Smooth muscle cell (in vitro differentiated cells): ENCODE data around the gene ATRIP. TPM values are rescaled to one million over a fixed set of nuclear protein-coding genes. Genes with fewer than 3 reads are reported as not detected.

ENCODE experiments used
- DNase-seq: peaks from one replicate; lab custom pipeline; 2025; ENCODE audit not compliant: unreplicated experiment; lab: John Stamatoyannopoulos, UW
- H2AFZ ChIP-seq: fragments of 200-600 bp; sonication (generic); 2 replicates; pipeline ENCODE4 v1.6.0; 2016; ENCODE audit warnings: antibody characterized with exemption, low read depth, mild to moderate bottlenecking
- H3F3A ChIP-seq: fragments of 200-600 bp; sonication (generic); 2 replicates; pipeline ENCODE4 v1.6.0; 2017; ENCODE audit warnings: antibody characterized with exemption, low read depth
- H3K27ac ChIP-seq: fragments of 200-600 bp; sonication (generic); 2 replicates; pipeline ENCODE4 v1.5.1; 2016; ENCODE audit warnings: low read depth, mild to moderate bottlenecking
- H3K27me3 ChIP-seq: fragments of 200-600 bp; sonication (generic); 2 replicates; pipeline ENCODE4 v1.6.1; 2016; ENCODE audit warnings: low read depth, mild to moderate bottlenecking
- H3K36me3 ChIP-seq: fragments of 200-600 bp; sonication (generic); 2 replicates; pipeline ENCODE4 v1.5.1; 2016; ENCODE audit warnings: low read depth
- H3K4me1 ChIP-seq: fragments of 200-600 bp; sonication (generic); 2 replicates; pipeline ENCODE4 v1.5.1; 2016; ENCODE audit warnings: low read depth
- H3K4me2 ChIP-seq: fragments of 200-600 bp; sonication (generic); 2 replicates; pipeline ENCODE4 v1.6.0; 2016; ENCODE audit warnings: mild to moderate bottlenecking
- H3K4me3 ChIP-seq: fragments of 200-600 bp; sonication (generic); 2 replicates; pipeline ENCODE4 v1.5.1; 2016; ENCODE audit warnings: mild to moderate bottlenecking
- H3K79me2 ChIP-seq: fragments of 200-600 bp; sonication (generic); 2 replicates; pipeline ENCODE4 v1.6.0; 2016; ENCODE audit warnings: low read depth, mild to moderate bottlenecking
- H3K9ac ChIP-seq: fragments of 200-600 bp; sonication (generic); 2 replicates; pipeline ENCODE4 v1.6.0; 2016; ENCODE audit warnings: low read depth
- H3K9me3 ChIP-seq: fragments of 200-600 bp; sonication (generic); replicated peaks from 2 replicates; pipeline ENCODE4 v1.5.1; 2016; ENCODE audit warnings: low read depth
- H4K20me1 ChIP-seq: fragments of 200-600 bp; sonication (generic); 2 replicates; pipeline ENCODE4 v1.6.0; 2016; ENCODE audit warnings: low read depth
- CTCF ChIP-seq: fragments of 200-600 bp; sonication (generic); IDR thresholded peaks from 2 replicates; pipeline ENCODE4 v1.5.1; 2017; ENCODE audit warnings: borderline replicate concordance, mild to moderate bottlenecking, antibody characterized with exemption; ENCODE audit not compliant: insufficient read depth, poor library complexity, severe bottlenecking
- WGBS: methylation state at CpG from one replicate; pipeline ENCODE4 v1.1.7; 2016; ENCODE audit warnings: low lambda C conversion rate; 5-methylcytosine and 5-hydroxymethylcytosine counted together
- polyA plus RNA-seq: library from polyadenylated mRNA; unstranded; fragments of >200 nt; fragmentation: Nextera tagmentation; extraction: Ambion mirVana; gene quantifications from 2 replicates; pipeline ENCODE4 v1.2.1, GENCODE V29; 2016
- total RNA-seq: library from RNA; depleted of rRNA; stranded (reverse); fragments of >200 nt; gene quantifications from 2 replicates; pipeline ENCODE4 v1.2.3, GENCODE V29; 2014

ATRIP gene
- total and polyA plus RNA-seq, 2 experiments from 2014 or later: 4.0 to 7.3 TPM

GRCh38 chr3:48466386-48467109 is 20.0 kb downstream of the ATRIP start:
- no peaks in the 10 kb centered on the region for H3K9me3 ChIP-seq
- peak overlapping the region; percentile 92 for H3K9ac ChIP-seq
- H3K4me2 ChIP-seq: peak overlapping the region; percentile 68
- 94% methylated on average over 19 of the region's 19 CpGs for WGBS
- TF ChIP-seq CTCF: no peak
- peaks cover 10% of the 10 kb centered on the region for H3F3A ChIP-seq
- no peak overlapping the region for H3K4me3 ChIP-seq
- H3K36me3 ChIP-seq: no peaks in the 10 kb centered on the region
- no peaks in the 10 kb centered on the region for H4K20me1 ChIP-seq
- peaks cover 10% of the 10 kb centered on the region for H3K4me1 ChIP-seq
- peaks cover 25% of the 10 kb centered on the region for H3K79me2 ChIP-seq
- H3K27ac ChIP-seq: peak overlapping the region; percentile 98
- no peak overlapping the region for H2AFZ ChIP-seq
- no peak for DNase-seq
- no peaks in the 10 kb centered on the region for H3K27me3 ChIP-seq

GRCh38 chr3:48467110-48467454 is 20.5 kb downstream of the ATRIP start:
- Histone ChIP-seq H3K4me2 (no peak overlapping the region), H3K36me3 (no peaks in the 10 kb centered on the region), H3K79me2 (peaks cover 30% of the 10 kb centered on the region), H3K4me1 (peaks cover 16% of the 10 kb centered on the region), H3F3A (peaks cover 10% of the 10 kb centered on the region), H3K9ac (no peak overlapping the region), H3K9me3 (no peaks in the 10 kb centered on the region), H3K27me3 (no peaks in the 10 kb centered on the region), H3K27ac (peak overlapping the region; percentile 98), H3K4me3 (no peak overlapping the region), H2AFZ (no peak overlapping the region), H4K20me1 (no peaks in the 10 kb centered on the region)
- 96% methylated on average over 9 of the region's 9 CpGs for WGBS
- DNase-seq: no peak
- TF ChIP-seq CTCF: no peak

GRCh38 chr3:48467473-48468267 is 21.1 kb downstream of the ATRIP start:
- DNase-seq: no peak
- no peaks in the 10 kb centered on the region for H3K36me3 ChIP-seq
- H3K79me2 ChIP-seq: peaks cover 36% of the 10 kb centered on the region
- peaks cover 10% of the 10 kb centered on the region for H3F3A ChIP-seq
- H3K4me3 ChIP-seq: no peak overlapping the region
- no peak for TF ChIP-seq CTCF
- H3K4me2 ChIP-seq: no peak overlapping the region
- H3K9ac ChIP-seq: no peak overlapping the region
- no peaks in the 10 kb centered on the region for H4K20me1 ChIP-seq
- no peaks in the 10 kb centered on the region for H3K9me3 ChIP-seq
- H2AFZ ChIP-seq: no peak overlapping the region
- WGBS: 95% methylated on average over 7 of the region's 7 CpGs
- H3K27me3 ChIP-seq: no peaks in the 10 kb centered on the region
- H3K4me1 ChIP-seq: peaks cover 20% of the 10 kb centered on the region
- H3K27ac ChIP-seq: peak overlapping the region; percentile 98
